Activated gamma-delta T cell (primary cell): ENCODE data around the gene CUEDC2.
A peak's percentile ranks its signal among the peaks of the same experiment; 100 is the strongest.

Source experiments
- DNase-seq: peaks from one replicate; lab custom pipeline; 2025; lab: John Stamatoyannopoulos, UW

Gene CUEDC2

GRCh38 chr10:102424916-102425315 is 7.5 kb downstream of the CUEDC2 start:
- no peak for DNase-seq

- DNase-seq: no peak
These were observed 8.2 kb downstream of the CUEDC2 start for GRCh38 chr10:102424145-102424544.

- no peak for DNase-seq
These were observed 8.9 kb downstream of the CUEDC2 start for GRCh38 chr10:102423372-102423968.

- peak; percentile 19 for DNase-seq
These were observed 9.7 kb downstream of the CUEDC2 start for GRCh38 chr10:102422545-102423129.

- peak; percentile 31 for DNase-seq
These were observed 10.4 kb downstream of the CUEDC2 start for GRCh38 chr10:102421757-102422512.

- no peak for DNase-seq
These were observed 10.9 kb downstream of the CUEDC2 start for GRCh38 chr10:102421507-102421756.

- DNase-seq: peak; percentile 60
These were observed 11.5 kb downstream of the CUEDC2 start, which contains the start of gene FBXL15 for GRCh38 chr10:102420714-102421506. Gene FBXL15 (plus strand): TSS chr10:102420836. CDS start chr10:102421130, 294 bp downstream.

GRCh38 chr10:102420181-102420713 is 12.1 kb downstream of the CUEDC2 start:
- no peak for DNase-seq

- DNase-seq: peak; percentile 48
These were observed 12.8 kb downstream of the CUEDC2 start for GRCh38 chr10:102419269-102420180.

GRCh38 chr10:102418622-102419268 is 13.6 kb downstream of the CUEDC2 start, which contains the start of gene PSD:
Gene PSD (minus strand): TSS chr10:102418785. CDS start chr10:102417038, 1,747 bp downstream.
- DNase-seq: no peak

- DNase-seq: no peak
These were observed 15.7 kb downstream of the CUEDC2 start for GRCh38 chr10:102416695-102417094.

- DNase-seq: no peak
These were observed 16.1 kb downstream of the CUEDC2 start for GRCh38 chr10:102416283-102416682.

GRCh38 chr10:102414749-102415148 is 17.6 kb downstream of the CUEDC2 start:
- no peak for DNase-seq

- DNase-seq: no peak
These were observed 18.4 kb downstream of the CUEDC2 start for GRCh38 chr10:102413806-102414561.

- DNase-seq: no peak
These were observed 19.2 kb downstream of the CUEDC2 start for GRCh38 chr10:102413053-102413705.

GRCh38 chr10:102412293-102412692 is 20.1 kb downstream of the CUEDC2 start:
- no peak for DNase-seq

GRCh38 chr10:102411341-102412255 is 20.8 kb downstream of the CUEDC2 start:
- DNase-seq: no peak

GRCh38 chr10:102410429-102411073 is 21.8 kb downstream of the CUEDC2 start:
- no peak for DNase-seq
